ENCODE results near the gene USP3.

Gene USP3

DNA sequence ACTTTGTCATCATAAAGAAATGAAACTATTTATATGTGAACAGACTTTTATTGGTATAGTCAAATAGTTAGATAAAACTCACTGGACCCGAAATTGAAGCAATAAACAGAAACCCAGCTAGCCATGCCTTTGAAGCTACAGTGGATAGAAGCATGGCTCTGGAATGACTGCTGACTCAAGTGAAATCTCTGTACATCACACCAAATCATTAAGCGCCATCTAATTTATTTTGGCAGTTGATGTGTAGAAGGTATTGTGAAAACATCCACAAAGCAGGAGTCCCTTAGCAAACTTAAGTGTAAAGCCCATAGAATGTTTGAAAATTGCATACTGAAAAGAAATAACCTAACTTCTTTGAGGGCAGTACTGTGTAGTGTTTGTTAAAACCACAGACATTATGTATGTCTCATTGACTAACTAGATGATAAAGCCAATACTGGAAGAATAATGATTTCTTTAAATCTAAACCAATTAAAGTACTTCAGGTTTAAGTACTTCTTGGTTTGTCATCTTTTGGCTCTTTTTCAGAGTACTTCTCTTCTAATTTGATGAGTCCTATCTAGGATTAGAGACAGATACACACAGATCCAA, 50.0 kb downstream of the USP3 start:
- no peak for DNase-seq

DNA sequence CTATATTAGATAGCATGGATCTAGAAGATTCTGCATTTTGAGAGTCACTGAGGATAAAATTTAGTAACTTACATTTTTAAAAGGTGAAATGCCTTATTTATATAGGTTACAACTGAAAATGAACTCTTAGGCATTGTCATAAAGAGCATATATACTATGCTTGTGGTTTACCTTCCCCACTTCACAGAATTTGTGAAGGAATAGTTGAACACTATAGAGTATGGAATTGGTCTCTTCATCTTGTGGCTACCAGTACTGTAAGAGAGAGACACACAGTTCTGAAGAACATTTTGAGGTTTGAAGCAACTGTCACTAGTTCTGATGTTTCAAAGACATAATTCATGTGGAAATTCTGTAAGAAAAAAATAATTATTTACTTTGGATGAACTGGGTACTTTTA, 51.1 kb downstream of the USP3 start:
- DNase-seq: no peak

DNA sequence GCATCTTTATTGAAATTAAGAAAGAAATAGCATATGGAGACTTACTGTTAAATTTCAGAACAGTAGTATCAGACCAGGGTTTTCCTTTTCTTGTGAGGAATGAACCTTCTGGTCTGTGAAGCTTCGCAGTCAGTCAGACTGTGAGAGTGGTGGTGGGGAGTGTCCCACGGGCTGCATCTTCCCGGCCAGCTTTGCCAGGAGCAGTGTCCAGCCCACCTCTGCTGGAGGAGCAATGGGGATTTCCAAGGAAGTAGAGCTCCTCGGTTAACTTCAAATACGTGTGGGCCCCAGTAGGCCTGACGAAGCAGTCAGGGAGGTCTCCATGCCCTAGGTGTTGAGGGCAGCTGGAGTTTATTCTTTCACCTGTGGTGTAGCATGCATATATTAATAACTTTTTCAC, 51.9 kb downstream of the USP3 start:
- no peak for DNase-seq

DNA sequence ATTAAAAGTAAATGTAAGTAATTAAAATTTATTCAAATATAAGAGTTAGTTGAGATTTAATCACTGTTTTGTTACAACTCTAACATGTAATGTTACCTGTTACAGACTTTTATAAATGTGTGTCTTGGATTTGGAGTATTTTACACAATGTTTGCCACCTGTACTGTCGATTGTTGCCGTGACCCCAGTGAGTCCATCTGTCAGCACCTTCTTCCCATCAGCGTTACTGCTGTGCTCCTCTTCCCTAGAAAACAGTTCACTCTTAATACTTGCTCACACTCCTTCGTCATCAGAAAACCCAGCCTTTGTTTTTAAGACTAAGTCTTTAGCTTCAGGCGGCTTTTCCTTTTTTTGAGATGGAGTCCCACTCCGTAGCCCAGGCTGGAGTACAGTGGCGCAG, 52.3 kb downstream of the USP3 start:
- DNase-seq: no peak

DNA sequence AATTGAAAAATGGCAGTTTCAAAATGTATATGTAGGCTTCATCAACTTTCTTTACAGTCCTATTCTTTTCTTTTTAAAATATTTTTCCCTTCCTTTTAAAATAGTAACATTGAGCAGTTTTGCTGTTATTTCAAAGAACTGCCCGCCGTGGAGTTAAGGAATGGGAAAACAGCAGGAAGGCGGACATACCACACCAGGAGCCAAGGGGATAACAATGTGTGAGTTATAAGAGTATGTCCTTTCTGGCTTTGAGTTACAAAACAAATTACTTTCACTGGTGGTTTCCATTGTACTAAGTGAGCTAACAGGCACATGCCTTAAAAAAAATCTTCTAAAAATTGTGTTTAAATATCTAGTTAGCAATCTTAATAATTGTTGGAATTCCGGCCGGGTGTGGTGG, 55.4 kb downstream of the USP3 start:
- no peak for DNase-seq

DNA sequence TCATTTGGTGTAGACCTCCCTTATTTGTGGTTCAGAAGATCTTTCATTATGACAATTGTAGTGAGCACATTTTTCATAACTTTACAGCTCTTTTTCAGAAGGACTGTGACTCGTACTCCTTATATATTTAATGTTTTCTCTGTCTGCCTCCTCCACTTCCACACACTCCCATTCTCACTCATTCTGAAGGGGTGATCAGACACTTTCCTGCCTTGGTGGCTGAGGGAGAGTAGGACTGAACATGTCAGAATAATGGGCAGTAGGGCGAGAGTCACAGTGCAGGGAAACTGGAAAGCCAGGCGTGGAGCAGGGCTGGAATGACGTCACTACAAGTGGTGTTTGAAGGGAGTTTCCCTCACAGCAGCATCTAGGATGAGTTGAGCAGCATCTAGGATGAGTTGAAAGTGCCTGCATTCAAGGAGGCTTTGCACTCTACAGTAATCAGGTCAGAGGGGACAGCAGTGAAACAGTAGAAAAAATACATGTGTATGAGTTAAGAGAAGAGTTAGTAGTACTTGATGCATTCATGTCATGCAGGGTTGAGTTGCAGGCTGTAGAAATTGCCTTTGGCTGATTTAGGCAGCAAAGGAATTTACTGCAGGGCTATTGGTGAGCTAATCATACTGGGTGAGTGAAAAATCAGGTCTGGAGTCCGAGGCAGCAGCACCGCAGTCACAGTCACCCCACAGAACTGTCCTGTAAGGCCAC, 56.5 kb downstream of the USP3 start:
- DNase-seq: no peak

DNA sequence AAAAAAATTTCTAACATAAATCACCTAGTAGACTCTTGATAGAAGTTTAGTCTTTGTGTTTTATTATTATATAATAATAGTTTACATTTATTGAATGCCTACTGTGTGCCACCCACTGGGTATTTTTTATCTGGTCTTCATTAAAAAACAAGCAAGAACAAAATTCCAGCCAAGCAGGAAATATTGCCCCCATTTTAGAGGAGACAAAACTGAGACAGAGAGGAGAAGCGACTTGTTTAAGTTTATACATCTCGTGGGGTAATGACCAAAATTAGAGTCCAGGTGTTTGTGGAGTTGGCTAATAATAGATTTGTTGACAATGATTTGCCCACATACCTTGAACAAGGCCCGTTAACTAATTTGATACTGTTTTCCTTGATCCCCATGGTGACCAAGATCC, 59.7 kb downstream of the USP3 start:
- DNase-seq: no peak

DNA sequence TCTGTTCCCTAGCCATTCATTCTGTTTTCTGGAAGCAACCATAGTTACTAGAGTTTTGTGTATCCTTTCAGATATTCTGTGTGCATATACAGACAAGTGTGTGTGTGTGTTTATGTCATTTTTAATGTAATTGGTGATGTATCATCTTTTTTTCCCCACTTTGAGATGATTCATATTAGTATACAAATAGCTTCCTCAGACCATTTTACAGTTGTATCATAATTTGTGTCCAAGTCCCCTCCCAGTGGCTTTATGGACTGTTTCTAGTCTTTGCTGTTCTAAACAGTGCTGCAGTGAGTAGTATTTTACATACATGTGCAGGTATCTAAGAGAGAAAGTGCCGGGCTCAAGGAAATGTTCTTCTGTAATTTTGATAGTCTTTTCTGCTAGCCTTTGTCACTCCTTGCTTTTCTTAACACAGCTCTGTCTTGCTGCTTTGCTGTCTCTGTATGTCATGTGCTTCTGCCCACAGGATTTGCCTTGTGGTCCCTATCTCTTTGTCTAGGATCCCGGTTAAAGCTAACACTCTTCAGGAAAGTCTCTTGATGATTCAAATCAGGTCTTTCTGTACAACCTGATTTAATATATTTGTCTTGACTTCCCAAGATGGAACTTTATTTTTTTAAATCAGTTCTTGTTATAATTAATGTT, 61.3 kb downstream of the USP3 start:
- no peak for DNase-seq

DNA sequence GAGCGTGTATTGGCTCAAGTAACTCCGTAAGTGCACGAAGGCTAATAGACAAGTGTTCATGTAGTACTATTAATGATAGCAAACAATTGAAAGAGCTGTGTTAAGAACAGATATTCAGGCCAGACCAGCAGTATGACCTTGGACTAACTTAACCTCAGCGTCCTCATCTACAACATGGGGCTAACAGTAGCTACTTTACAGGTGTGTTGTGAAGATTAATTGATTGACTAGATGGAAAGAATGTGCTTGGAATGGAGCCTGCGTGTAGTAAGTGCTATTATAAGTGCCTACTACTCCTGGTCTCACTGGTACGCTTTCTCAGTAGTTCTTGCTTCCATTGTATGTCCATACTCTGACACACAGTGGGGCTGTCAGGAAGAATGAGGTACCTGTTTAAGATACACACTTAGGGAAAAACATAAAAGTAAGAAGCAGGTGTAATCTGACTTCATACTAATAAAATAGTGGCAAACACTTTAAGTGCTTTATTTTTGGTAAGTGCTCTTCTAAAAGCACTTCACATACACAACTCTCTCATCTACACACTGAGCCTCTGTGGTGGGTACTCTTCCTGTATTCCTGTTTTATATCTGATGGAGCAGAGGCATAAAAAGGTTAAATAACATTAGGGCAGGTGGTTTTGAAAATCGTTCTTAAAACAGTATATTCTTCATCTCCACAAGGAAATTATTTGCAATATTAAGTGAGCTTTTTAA, 68.5 kb downstream of the USP3 start:
- no peak for DNase-seq

DNA sequence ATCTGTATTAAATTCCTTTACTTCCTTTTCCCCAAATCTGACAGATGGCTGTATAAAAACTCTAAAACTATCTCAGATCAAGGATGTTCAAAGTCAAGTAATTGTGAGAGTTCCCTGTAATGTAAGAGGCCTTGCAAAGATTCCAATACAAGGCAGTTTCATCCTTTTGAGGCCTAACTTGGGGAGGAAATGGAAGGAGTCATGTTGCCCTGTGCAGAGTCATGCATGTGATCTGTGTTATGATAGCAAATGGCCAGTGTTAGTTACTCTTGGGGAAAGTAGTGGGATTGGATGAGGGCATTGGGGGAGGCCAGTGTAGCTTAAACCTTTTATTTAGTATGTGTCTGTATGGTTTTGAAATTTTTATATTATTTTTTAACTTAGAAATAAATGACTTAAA, 69.1 kb downstream of the USP3 start:
- no peak for DNase-seq

DNA sequence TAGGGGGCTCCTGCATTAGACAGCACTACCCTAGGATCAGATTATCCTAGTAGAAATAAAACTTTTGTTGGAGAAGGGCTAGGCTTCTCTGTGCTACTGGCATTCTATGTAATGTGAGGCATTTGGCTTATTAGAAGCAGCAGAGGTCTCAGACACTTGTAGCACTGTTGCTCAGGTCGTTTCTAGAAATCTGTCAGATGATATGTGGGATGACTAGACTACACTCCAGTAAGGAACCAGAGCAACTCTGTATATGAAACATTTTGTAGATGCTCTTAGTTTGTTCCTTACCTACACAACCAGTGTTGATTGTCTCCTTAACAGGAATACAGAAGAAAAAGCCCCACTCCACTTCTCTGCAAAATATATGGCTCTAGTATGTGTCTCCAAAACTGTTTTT, 70.9 kb downstream of the USP3 start:
- no peak for DNase-seq

DNA sequence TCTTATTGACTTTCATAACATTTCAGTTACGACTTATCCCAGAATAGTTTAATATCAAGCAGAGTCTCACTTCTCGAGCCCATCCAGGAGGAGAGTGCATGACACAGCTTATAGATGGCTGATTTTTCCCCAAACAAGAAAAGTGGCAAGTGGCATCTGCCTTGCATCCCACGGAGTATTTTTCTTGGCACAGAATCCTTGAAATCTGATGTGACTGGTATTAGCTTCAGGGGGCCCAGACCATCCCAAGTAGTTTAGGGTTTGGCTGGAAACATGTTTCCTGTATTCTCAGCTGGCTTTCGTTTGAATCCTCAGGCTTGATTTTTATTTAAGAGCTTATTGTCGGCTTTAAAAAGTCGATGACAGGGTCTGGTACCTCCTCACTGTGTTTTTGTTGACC, 72.0 kb downstream of the USP3 start:
- no peak for DNase-seq

DNA sequence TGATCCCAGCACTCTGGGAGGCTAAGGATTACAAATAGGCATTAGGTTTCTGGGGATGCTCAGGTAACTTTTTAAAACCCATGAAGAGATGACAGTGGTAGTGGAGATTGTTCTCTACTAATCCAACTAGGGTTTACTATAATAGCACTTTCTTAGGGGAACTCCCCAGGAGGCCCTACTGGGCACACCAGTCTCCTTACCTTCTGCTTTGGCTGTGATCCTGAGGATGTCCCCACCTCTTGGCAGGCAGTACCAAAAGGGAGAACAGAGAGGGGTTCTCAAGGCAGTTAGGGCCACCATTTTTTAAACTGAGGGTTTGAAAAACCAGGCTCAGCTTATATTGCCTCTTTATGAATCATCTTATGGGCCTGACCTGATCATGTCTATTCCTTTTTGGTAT, 77.8 kb downstream of the USP3 start:
- no peak for DNase-seq

DNA sequence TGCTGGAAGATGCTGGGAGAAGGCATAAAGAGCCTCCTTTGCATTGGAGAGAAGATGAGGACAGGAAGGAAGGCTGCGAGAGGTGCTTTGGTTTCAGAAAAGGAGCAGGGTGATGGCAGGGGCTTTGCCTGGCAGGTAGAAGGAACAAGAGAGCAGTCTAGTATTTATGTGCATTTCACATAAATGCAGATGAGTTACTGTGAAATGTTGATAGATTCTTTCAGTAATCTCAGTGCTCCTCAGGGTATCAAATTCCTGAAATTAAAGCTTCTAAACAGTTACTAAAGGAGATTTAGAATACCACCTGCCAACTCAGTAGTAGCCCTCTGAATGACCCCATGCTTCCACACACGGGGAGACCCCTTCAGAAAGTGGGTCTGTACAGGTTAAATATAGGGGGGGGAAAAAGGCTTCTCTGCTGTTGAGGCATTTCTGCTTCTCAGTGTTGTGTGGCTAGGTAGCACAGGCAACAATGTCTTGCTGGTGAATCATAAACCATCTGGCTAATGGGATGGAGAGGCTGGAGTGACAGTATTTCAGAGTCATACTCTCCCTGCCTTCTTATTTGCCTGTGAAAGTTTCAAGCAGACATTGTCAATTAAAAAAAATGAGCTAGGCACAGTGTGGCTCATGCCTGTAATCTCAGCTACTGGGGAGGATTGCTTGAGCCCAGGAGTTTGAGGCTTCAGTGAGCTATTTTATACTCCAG, 78.5 kb downstream of the USP3 start:
- no peak for DNase-seq

DNA sequence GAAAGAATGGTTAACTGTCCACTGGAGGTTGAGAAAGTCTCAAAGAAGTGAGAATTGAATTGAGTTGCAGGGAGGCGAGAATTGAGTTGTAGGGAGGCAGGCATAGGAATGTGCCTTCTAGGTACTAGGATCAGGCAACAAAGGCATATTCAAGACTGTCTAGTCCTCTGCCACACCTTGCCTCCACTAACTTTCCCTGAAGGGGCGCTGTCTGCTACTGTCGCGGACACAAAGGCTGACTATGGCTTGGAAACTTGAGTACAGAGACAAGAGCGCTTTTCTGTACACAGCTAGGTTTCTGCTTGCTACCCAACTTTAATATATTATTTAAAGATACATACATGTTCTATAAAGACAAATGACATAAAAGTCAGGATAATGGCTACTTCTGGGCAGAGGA, 82.4 kb downstream of the USP3 start:
- no peak for DNase-seq

DNA sequence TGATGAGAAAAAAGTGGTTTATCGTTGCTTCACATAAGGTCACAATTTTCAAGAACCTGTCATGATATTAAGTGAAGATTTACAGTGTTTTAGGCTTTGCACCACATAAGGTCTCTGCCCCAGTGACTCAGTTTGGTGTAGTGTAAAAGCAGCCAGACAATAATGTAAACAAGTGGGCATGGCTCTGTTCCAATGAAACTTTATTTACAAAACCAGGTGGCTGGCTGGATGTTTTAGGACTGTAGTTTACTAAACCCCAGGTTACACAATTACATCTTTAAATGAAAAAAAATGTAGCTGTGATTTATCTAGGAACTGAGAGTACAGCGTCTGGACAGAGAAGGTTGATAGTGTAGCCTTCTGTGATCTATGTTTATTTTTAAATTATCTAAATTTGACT, 83.1 kb downstream of the USP3 start:
- DNase-seq: no peak

DNA sequence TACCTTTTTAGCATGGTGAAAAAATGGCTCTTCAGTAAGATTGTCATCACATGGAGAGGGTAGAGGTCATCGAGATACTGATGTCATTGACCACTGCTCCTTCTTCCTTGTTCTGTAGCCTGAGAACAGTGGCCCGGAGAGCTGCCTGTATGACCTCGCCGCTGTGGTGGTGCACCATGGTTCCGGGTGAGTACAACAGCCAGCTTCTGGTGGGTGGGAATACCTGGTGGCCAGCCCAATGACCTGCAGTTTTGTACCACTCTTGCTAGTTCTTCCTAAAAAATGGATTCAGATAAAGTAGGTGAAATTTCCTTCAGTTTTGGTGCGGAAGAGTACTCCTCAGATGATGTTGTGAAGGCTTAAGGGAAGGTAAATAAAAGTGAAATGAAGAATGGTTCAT, 84.4 kb downstream of the USP3 start:
- DNase-seq: no peak

DNA sequence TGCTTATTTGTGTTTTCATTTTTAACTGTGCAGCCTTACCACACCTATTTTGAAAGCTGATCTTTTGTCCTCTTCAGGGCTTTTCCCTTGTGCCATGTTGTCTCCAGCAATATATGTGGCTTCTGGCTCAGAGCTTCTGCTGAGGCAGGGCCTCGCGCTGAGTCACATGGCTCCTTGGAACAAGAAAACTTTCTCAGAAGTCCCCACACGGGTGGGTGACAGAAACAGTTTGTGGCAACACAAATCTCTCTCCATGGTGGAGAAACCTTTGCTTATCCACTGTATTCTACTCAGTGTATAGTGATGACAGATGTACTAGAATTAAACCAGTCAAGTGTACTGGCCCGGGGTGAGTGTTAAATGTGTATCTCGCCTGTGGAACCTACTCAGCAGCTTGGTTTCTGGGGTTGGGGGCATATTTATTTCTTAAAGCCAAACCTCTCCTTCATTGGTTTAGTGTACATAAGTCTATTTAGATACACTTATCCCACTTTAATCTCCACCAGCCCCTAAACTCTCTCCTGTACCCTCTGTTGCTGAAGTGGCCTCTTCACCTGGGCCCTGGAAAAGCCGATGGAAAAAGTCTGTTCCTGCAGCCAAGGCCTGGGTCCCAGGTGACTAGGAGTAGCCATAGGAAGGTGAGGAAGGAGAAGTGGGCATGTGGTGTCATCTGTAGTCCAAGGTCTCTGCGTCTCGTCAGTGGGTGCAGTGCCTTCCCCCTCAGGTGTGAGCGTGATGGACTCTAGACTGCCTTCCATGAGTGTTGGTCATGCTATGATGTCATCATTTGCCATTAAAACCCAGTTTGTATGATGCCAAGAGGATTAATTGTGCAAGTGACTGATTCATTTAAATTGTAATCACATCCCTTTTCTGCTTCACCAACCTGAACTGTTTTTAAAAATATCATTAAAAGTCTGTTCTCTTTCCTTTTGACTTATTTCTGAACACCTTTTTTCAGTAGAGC, 89.6 kb downstream of the USP3 start:
- DNase-seq: peak; percentile 23

DNA sequence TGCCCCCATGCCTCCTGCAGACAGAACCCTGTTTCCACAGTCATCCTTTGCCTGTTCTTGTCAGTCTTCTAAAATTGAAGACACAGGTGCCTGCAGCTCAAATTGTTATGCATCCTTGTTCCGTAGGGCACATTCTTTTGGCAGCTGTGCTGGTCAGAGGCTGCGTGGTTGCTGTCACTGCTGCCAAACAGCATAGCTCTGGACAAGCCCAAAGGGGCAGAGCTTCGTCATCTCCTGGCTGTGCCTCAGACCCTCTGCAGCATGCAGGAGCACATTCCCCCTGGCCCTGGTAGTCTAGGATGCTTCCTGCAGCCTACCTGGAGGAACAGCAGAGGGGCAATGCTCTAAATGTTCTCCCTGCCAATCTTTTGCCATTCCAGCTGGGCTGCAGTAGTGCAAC, 90.7 kb downstream of the USP3 start:
- no peak for DNase-seq

DNA sequence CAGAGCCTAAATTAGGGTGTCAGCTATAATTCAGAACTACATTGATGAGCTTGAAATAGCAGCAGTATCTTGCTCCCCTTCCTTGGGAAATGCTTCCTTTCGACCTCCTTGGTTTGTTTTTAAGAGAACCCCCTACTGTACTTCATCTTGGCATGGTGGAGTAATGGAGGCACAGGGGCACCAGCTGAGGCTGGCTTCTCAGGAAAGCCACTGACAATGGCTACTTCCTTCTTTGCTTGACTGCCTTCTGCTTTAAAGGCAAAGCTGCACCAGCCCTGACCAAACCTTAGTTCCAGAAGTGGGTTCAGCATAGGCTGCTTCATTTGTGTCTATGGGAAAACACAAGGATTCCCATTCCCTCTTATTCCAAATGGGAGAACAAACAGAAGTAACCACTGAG, 91.3 kb downstream of the USP3 start:
- no peak for DNase-seq

DNA sequence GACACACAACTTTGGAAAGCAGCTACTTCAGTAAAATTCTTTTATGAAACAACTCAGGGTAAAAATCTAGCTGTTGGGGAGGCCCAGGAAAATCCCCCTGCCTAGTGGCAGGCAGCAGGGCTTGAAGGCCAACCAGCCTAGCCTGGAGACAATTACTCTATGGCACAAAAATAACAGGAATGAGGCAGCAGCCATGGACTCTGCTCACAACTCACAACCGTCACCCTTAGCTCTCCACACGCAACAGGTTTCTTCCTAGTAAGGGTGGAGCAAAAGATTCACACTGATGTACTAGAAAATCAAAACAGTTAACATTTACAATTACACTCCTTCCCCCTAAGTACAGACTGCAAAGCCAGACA, 92.3 kb downstream of the USP3 start:
- no peak for DNase-seq
